Measurements from ENCODE around the gene PDE6A.
A peak's percentile ranks its signal among the peaks of the same experiment; 100 is the strongest.

DNA sequence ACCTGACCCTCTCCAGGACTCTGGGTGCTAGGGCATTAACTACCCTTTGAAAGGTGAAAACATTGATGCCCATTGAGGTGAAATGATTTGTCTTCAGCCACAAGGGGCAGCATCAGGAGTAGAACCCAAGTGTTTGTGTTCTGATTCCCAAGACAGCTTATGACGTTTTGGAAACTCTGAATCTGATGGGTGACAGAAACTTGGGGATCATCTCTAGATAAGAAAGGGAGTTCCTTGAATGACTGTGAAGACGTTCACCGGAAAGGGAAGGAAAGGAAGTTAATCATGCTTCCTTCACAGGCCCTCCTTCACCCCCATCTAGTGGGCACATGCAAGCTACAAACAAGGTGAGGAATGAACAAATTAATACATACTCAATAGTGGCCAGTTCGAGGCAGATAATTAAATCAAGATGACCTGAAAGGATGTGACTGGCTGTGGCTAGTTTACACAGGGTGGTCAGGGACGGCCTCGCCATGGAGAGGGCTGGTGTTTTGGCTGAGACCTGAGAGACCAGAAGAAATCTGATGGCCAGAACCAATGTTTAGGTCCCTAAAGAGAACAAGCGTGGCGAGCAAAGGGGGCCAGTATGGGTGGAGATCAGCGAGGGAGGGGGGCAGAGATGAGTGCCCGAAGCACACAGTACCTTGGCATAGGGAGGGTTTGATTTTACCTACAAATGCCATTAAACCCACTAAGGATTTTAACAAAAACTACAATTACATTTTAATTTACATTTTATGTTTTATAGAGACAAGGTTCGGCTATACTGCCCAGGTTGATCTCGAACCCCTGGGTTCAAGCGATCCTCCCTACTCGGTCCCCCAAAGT is 15.0 kb upstream of the PDE6A start:
- TF ChIP-seq, protein P1, sequence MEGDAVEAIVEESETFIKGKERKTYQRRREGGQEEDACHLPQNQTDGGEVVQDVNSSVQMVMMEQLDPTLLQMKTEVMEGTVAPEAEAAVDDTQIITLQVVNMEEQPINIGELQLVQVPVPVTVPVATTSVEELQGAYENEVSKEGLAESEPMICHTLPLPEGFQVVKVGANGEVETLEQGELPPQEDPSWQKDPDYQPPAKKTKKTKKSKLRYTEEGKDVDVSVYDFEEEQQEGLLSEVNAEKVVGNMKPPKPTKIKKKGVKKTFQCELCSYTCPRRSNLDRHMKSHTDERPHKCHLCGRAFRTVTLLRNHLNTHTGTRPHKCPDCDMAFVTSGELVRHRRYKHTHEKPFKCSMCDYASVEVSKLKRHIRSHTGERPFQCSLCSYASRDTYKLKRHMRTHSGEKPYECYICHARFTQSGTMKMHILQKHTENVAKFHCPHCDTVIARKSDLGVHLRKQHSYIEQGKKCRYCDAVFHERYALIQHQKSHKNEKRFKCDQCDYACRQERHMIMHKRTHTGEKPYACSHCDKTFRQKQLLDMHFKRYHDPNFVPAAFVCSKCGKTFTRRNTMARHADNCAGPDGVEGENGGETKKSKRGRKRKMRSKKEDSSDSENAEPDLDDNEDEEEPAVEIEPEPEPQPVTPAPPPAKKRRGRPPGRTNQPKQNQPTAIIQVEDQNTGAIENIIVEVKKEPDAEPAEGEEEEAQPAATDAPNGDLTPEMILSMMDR (IDR thresholded peaks at IDR 0.05; ENCODE audit: low read depth, low read length): peak; percentile 44
- TF ChIP-seq POLR2A (IDR thresholded peaks at IDR 0.05; ENCODE audit: extremely low read depth, insufficient read length): no peak
- TF ChIP-seq, protein P2, sequence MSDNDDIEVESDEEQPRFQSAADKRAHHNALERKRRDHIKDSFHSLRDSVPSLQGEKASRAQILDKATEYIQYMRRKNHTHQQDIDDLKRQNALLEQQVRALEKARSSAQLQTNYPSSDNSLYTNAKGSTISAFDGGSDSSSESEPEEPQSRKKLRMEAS (IDR thresholded peaks at IDR 0.05; ENCODE audit: low read depth, low read length): peak; percentile 42; the same call in 1 of the 2 replicates

Data from NB4 (cell line).